GM19468 (cell line): Measurements from ENCODE around the gene M6PR.
"Not testable (repeated sequence)": the region's sequence is repeated elsewhere in the genome, so short reads cannot be mapped to it uniquely, and the experiment has no call there.

Experiments used
- ATAC-seq: cut with Tn5 transposase; IDR thresholded peaks from one replicate; pipeline ENCODE4 v1.9.1; 2021; ENCODE audit warnings: mild to moderate bottlenecking, moderate library complexity, moderate number of reproducible peaks; ENCODE audit not compliant: unreplicated experiment; ENCODE audit errors: extremely low read depth

Gene M6PR

DNA sequence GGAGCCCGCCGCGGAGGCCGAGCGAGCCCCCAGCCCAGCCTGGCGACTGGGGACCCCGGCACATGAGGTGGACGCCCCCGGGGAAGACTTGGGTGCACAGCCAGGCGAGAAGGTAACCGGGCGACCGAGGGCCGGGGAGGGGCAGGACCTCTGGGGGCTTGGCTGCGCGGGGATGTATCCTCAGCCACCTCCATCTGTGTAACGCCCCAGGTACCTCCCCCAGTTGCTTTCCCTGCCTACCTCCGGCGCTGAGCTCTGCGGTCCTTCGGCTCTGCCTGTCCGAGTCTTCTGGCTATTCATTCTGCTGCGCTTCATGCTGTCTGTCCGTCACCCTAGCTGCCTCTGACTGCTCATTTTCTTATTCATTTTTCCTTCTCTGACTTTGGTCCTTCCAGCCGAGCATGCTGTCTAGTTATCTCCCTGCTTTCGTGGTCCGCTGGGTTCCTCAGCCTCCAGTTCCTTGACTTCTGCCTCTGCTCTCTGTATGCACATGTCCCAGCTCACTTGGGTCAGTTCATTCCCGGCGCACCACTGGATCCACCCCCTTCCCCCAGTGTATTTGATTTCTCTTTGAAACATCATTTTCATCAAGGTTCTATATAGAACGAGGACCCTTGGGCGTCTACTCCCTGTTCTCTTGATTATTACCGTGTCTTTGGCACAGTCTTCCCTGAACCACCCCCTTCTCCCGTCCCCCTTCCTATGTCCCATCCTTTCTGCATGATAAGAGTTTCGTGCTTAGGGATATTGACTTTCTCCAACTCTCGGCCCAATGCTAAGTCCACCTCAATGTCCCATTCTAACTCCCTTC is 34.5 kb downstream of the M6PR start:
- peak; percentile 29 for ATAC-seq

DNA sequence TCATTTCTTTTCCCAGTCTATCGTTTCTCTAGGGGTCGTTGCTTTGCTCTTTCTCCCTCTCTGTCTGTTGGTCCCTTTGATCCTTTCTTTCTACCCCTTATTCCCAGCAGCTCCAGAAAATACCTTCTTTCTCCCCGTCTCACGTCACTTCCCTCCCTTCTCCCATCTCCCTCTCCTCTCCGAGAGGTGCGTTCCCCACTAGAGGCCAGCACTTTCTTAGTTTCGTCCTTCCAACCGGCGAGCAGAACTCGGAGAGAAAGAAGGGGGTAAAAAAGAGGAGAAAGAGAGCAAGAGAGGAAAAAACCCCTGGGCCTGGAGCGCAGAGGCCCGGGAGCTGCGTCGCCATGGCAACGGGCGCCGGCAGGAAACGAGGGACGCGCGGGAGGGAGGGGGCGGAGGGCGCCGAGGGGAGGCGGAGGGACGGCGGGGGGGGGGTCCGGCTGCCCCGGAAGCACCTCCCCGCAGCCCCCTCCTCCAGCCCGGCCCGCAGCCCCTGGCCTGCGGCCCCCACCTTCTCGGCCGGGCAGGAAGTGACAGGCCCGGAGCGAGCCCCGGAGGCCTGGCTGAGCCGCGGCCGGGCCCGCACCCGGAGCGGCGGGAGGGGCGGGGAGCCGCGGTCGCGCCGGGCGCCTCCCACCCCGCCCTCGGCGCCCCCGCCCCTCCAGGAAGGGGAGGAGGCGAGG is 35.3 kb downstream of the M6PR start, which contains the start of gene PHC1:
TSS of gene PHC1 (plus strand) at position 477 of the 683 bp plus-strand sequence. CDS start 3,169 bp downstream, outside the sequence.
- ATAC-seq, result peak; percentile 20

DNA sequence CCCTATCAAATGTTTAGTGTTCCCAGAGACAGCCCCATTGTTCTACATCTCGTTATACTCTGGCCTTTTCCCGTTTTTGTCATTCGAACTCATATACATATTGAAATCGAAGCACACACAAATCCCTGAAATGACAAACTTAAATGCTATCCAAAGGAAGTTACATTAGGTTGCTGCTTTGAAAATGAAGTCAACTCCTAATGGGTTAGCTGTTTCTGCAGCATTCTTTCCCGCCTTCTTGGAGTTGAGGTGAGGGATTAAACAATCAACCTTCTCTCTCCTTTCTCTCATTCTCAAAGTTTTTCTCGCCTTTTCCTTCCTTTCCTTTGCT is 35.8 kb downstream of the M6PR start:
- ATAC-seq, result no peak

DNA sequence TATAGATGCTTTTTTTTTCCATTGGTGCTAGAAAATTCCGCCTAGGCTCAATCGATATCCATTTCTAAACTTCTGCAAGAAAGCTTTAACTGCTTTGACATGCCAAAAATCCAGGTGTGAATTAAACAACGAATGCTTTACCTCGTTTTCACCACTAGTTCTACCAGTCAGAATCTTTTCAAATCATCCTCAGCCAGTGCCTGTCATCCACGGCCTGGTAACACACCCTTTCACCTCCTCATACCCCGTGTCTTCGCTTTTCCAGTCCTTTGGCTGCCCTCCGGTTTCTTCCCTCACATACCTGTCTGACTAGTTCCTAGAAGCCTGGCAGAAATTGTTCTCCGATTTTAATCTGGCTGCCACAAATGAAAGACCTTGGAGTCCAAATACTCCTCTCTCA is 36.5 kb downstream of the M6PR start:
- no peak for ATAC-seq

DNA sequence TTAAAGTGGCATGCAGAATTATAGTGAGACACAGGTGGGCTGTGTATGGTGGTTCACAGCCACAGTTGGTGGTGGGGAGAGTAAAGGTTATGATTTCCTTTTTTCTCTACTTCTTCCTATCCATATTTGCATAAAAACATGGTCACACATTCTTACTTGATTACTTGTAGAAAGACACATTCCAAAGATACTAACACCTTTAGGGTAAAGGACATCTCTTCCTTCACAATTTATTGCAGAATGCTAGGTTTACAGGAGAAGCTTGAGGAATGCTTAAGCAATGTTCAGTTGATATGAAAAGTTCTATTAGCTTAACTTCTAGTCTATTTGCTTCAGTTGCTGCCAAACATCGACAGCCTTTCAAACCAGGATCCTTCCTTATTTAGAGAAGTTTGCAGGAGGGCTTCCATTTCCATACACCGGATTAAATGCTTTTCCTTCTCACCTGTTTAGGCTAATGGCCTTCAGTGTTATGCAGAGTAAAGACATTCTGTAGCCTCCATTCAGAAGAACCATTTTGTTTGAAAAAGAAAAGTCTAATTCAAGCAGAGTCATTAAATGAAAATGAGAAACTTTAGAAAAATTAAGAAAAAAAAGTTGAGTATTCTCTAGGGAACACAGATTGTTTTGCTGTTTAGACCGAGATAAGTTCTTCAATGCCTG is 37.7 kb downstream of the M6PR start:
- no peak for ATAC-seq

DNA sequence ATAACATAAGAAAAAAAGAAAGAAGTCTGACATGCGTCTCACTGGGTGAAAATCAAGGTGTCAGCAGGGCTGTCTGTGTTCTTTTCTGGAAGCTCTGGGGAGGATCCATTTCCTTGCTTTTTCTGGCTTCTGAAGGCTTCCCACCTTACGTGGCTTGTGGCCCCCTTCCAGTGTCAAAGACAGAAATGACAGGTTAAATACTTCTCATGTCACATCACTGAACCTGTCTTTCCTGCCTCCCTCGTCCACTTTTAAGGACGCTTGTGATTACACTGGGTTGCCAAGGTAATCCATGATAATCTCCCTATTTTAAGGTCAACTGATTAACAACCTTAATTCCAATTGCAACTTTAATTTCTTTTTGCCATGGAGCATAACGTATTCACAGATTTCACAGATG is 39.7 kb downstream of the M6PR start:
- ATAC-seq, result no peak

DNA sequence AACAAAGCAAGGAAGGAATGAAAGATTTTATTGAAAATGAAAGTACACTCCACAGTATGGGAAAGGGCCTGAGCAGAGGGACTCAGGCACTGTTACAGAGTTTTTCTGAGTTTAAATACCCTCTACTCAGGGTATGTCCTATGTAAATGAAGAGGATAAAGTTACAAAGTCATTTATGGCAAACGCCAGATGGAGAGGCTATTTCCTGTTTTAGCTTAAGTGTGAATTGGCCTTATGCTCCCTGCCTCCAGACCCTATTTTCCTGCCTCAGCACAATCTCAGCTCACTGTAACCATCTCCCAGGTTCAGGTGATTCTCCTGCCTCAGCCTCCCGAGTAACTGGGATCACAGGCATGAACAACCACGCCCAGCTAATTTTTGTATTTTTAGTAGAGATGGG is 41.9 kb downstream of the M6PR start:
- ATAC-seq, result no peak

DNA sequence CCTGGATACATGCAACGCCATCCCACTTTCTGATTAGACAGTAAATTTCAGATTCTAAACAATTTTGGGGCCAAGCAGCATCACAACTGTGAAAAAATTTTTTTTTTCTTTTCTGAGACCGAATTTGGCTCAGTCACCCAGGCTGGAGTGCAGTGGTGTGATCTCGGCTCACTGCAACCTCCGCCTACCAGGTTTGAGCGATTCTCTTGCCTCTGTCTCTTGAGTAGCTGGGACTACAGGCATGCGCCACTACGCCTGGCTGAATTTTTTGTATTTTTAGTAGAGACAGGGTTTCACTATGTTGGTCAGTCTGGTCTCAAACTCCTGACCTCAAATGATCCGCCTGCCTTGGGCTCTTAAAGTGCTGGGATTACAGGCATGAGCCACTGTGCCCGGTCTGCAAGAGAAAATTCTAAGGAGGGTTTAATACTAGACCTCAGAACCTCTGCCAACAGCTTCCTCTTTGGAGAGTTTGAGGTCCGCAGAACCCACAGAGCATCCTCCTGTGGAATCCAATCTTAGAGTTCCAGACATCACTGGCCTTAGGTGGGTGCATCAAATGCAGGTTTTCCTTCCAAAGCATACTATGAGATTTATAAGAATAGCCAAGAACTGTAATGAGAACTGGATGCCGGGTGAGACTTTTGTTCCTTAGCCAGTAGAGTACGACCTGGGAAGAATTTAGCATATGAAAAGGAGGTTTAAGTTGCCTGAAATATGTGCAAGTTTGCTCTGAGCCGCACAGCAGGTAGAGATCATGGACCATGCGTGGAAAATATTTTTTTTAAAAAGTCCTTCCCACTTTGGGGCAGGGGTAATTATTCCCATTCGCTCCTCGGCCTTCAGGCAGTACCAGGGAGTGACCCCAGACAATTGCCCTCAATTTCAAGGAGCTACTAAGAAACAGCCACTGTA is 42.9 kb downstream of the M6PR start:
- ATAC-seq, result no peak

DNA sequence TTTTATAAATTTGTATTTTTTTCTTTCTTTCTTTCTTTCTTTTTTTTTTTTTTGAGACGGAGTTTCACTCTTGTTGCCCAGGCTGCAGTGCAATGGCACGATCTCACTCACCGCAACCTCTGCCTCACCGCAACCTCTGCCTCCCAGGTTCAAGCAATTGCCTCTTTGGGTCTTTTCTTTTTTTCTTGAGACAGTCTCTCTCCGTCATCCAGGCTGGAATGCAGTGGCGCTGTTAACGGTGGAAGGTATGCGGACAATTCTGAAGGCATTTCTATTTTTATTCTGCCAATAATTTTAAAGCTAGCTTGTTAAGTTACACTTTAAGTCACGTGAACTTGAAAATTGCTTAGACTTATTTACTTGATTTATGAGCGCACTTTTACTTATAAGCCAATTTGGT is 43.9 kb downstream of the M6PR start:
- ATAC-seq, result no peak

DNA sequence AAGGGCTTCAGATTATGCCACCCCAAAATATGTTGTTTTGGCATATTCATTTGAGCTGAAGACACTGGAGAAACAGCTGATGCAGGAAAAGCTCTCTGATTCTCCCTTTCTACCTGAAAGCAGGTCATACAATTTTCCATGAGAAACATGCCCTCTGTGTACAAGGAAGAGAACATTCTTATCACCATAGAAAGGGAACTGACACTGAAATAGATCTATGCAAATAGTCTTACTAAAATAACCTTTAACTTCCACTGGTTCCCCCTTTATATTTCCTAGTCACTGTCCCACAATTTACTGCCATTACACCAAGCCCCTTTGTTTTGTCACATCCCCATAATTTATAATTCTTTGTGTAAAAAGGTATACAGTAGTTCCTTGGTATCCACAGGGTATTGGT is 44.8 kb downstream of the M6PR start:
- no peak for ATAC-seq

DNA sequence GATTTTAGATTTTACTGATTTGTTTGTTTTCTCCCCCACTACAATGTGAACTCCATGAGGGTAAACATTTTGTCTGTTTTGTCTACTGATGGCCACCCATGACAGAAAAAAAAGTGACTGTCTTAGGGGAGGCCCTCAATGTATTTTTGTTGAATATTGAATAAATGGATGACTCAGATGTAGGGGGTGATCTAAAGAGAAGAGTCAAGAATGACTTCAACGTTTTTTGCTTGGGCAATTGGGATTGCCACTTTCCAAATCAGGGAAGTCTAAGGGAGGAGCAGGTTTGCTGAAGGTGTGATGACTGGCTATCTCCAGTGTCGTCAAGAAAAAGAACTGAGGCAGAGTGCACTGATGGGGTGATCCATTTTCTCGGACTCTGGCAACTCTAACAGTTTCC is 45.8 kb downstream of the M6PR start:
- no peak for ATAC-seq

DNA sequence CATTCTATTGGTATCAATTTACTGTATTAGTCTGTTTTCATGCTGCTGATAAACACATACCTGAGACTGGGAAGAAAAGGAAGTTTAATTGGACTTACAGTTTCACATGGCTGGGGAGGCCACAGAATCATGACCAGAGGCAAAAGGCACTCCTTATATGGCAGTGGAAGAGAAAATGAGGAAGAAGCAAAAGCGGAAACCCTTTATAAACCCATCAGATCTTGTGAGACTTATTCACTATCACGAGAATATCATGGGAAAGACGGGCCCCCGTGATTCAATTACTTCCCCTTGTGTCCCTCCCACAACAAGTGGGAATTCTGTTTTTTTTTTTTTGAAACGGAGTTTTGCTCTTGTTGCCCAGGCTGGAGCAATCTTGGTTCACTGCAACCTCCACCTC is 46.7 kb downstream of the M6PR start:
- not testable (repeated sequence) for ATAC-seq

DNA sequence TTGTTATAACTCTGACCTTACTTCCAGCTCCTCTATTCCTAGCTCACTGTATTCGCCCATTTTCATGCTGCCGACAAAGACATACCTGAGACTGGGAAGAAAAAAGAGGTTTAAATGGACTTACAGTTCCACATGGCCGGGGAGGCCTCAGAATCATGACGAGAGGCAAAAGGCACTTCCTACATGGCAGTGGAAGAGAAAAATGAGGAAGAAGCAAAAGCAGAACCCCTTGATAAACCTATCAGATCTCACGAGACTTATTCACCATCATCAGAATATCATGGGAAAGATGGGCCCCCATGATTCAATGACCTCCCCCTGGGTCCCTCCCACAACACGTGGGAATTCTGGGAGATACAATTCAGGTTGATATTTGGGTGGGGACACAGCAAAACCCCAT is 49.6 kb downstream of the M6PR start:
- ATAC-seq, result no peak

DNA sequence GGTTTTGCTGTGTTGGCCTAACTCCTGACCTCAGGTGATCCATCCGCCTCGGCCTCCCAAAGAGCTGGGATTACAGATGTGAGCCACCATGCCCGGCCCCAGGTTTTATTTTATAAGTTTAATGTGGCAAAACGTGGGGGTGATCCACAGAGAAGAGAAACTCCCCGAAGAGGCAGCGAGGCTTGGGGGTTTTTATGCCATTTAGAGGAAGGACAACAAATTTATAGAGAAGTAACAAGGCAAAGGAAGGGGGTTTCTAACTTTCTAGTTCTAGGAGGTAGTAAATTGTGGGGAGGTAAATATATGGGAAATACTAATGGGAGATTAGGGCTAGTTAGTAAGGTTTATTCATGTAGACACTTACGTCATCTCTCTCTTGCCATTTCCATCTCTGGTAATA is 52.4 kb downstream of the M6PR start:
- ATAC-seq, result no peak

DNA sequence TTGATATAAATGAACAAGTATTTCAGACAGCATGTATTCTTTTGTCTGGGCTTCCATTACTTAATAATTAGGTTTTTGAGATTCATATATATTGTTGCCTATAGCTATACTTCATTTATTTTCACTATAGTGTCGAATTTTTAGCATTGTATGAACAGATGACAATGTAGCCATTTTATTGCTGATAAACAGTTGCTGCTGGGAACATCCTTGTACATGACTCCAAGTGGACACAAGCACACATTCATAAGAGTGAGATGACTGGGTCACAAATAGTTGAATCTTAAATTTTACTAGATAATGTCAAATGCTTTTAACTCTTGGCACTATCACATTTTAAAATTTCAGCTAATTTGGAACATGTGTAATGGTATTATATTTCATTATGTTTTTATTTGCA is 54.5 kb downstream of the M6PR start:
- no peak for ATAC-seq

DNA sequence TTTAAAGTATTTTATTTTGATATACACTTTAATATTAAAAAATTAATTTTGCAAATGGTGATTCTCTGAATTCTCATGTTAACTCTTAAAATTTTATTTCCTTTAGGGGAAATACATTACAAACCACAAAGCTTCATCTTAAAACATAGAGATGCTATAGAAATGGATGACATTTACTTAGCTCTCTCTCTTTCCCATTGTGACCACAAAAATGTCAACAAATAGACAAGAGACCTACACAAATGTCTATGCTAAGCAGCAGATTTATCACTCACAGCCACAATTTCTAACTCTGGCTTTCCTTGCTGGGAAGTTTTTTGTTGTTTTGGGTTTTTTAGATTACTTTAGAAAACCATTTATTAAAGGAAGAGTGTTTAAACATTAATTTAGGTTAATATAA is 55.1 kb downstream of the M6PR start:
- ATAC-seq, result no peak

DNA sequence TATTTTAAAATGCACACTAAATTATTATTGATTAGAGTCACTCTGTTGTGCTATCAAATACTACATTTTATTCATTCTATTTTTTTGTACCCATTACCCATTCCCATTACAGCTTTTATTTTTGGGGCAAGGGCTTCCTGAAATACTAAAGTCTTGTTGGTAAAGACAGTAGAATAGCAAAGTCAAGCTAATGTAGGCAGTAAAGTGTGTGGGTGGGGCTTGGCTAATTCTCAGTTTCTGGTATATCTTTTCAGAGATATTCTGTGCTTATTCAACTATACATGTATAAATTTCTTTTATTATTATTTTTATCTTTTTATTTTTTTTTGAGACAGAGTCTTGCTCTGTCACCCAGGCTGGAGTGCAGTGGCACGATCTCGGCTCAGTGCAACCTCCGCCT is 57.5 kb downstream of the M6PR start:
- ATAC-seq, result no peak
